IMR-90 (cell line): Measurements from ENCODE around the gene CHN1. TPM values are rescaled to one million over a fixed set of nuclear protein-coding genes. Genes with fewer than 3 reads are reported as not detected.

Source experiments
- ATAC-seq: fragments of 200-7000 bp; cut with Tn5 transposase; 2 replicates; pipeline ENCODE4 v1.9.1; 2020; ENCODE audit warnings: low read depth, mild to moderate bottlenecking, moderate library complexity
- BruUV-seq: library from RNA; stranded (reverse); fragments of 400-500 nt; replicated peaks from 2 replicates; lab custom pipeline; 2021; lab: Mats Ljungman, UMichigan
- CTCF ChIA-PET: fragments of 300-600 bp; formaldehyde crosslinking; extraction: SDS; loops from one replicate; lab custom pipeline; 2021; ENCODE audit warnings: antibody characterized with exemption; lab: Yijun Ruan, JAX
- POLR2A ChIA-PET: fragments of 300-600 bp; sonication (Branson Sonifier 250); formaldehyde crosslinking; loops from one replicate; lab custom pipeline; 2022; ENCODE audit warnings: antibody characterized with exemption; ENCODE audit not compliant: unreplicated experiment; lab: Charles Lee
- DNase-seq: peaks from one replicate; pipeline ENCODE4 v3.0.0; 2013
- H2AFZ ChIP-seq: replicated peaks from 2 replicates; pipeline ENCODE3; 2013; ENCODE audit warnings: low read length, mild to moderate bottlenecking; ENCODE audit not compliant: poor library complexity
- H2AK5ac ChIP-seq: 2 replicates; pipeline ENCODE4 v1.6.1; 2013; ENCODE audit warnings: low read depth, low read length, inconsistent platforms
- H2AK9ac ChIP-seq: replicated peaks from 2 replicates; pipeline ENCODE3; 2013; ENCODE audit warnings: mild to moderate bottlenecking, low read depth, low read length, moderate library complexity; ENCODE audit not compliant: poor library complexity
- H2BK120ac ChIP-seq: 2 replicates; pipeline ENCODE4 v1.6.1; 2013; ENCODE audit warnings: low read depth, low read length, inconsistent platforms
- H2BK15ac ChIP-seq: 3 replicates; pipeline ENCODE4 v1.6.1; 2013; ENCODE audit warnings: low read depth, low read length, inconsistent platforms
- H2BK20ac ChIP-seq: 2 replicates; pipeline ENCODE4 v1.6.1; 2013; ENCODE audit warnings: low read depth, mild to moderate bottlenecking, inconsistent platforms, low read length, moderate library complexity
- H2BK5ac ChIP-seq: 2 replicates; pipeline ENCODE4 v1.6.1; 2013; ENCODE audit warnings: mild to moderate bottlenecking, low read depth, low read length, inconsistent platforms; ENCODE audit not compliant: poor library complexity, severe bottlenecking
- H3K14ac ChIP-seq: replicated peaks from 2 replicates; pipeline ENCODE4 v1.6.1; 2013; ENCODE audit warnings: low read depth, low read length, inconsistent platforms
- H3K18ac ChIP-seq: 2 replicates; pipeline ENCODE4 v1.6.1; 2013; ENCODE audit warnings: low read depth, low read length, control low read depth
- H3K23ac ChIP-seq: 2 replicates; pipeline ENCODE4 v1.6.1; 2013; ENCODE audit warnings: low read depth, low read length, inconsistent platforms
- H3K27ac ChIP-seq: 2 replicates; pipeline ENCODE4 v1.5.1; 2013; ENCODE audit warnings: mild to moderate bottlenecking, control low read depth, low read length; ENCODE audit not compliant: insufficient read depth
- H3K27me3 ChIP-seq: 2 replicates; pipeline ENCODE4 v1.6.1; 2013; ENCODE audit warnings: low read length; ENCODE audit not compliant: control insufficient read depth, insufficient read depth
- H3K36me3 ChIP-seq: 2 replicates; pipeline ENCODE4 v1.6.1; 2013; ENCODE audit warnings: low read length, mixed read lengths; ENCODE audit not compliant: control insufficient read depth, insufficient read depth
- H3K4ac ChIP-seq: 2 replicates; pipeline ENCODE4 v1.6.1; 2013; ENCODE audit warnings: low read depth, low read length, inconsistent platforms
- H3K4me1 ChIP-seq: 2 replicates; pipeline ENCODE4 v1.6.1; 2013; ENCODE audit warnings: low read length, mixed read lengths; ENCODE audit not compliant: control insufficient read depth, insufficient read depth
- H3K4me2 ChIP-seq: 2 replicates; pipeline ENCODE4 v1.6.1; 2013; ENCODE audit warnings: low read depth, mild to moderate bottlenecking, control low read depth, low read length, moderate library complexity
- H3K4me3 ChIP-seq: 2 replicates; pipeline ENCODE4 v1.5.1; 2013; ENCODE audit warnings: low read depth, mild to moderate bottlenecking, control low read depth, low read length, moderate library complexity; ENCODE audit not compliant: insufficient read depth
- H3K56ac ChIP-seq: 2 replicates; pipeline ENCODE4 v1.6.1; 2013; ENCODE audit warnings: low read length, inconsistent platforms; ENCODE audit not compliant: insufficient read depth; ENCODE audit errors: extremely low read depth
- H3K79me1 ChIP-seq, 2 experiments: 2 replicates each; pipeline ENCODE4 v1.6.1; 2013; ENCODE audit warnings: low read length in 2 of 2, inconsistent platforms in 1 of 2, low read depth in 1 of 2
- H3K9ac ChIP-seq: 2 replicates; pipeline ENCODE4 v1.6.1; 2013; ENCODE audit warnings: low read depth, low read length, control low read depth
- H3K9me1 ChIP-seq: 2 replicates; pipeline ENCODE4 v1.6.1; 2013; ENCODE audit warnings: low read length, inconsistent platforms; ENCODE audit not compliant: insufficient read depth
- H3K9me3 ChIP-seq: 2 replicates; pipeline ENCODE4 v1.6.1; 2013; ENCODE audit warnings: low read length; ENCODE audit not compliant: control insufficient read depth, insufficient read depth
- H4K20me1 ChIP-seq: 2 replicates; pipeline ENCODE4 v1.6.1; 2013; ENCODE audit warnings: low read length, inconsistent platforms; ENCODE audit not compliant: insufficient read depth
- H4K5ac ChIP-seq: 2 replicates; pipeline ENCODE4 v1.6.1; 2013; ENCODE audit warnings: mild to moderate bottlenecking, low read depth, low read length, control low read depth
- H4K8ac ChIP-seq, 2 experiments: 2 replicates each; pipeline ENCODE4 v1.6.1; 2013; ENCODE audit warnings: low read depth in 2 of 2, low read length in 2 of 2, control low read depth in 1 of 2, inconsistent platforms in 1 of 2
- H4K91ac ChIP-seq: 2 replicates; pipeline ENCODE4 v1.6.1; 2013; ENCODE audit warnings: low read depth, low read length, inconsistent platforms; ENCODE audit not compliant: insufficient read depth
- BHLHE40 ChIP-seq: fragments of 150-350 bp; IDR thresholded peaks from 2 replicates; pipeline ENCODE4 v1.6.1; 2016; ENCODE audit warnings: mild to moderate bottlenecking, low read depth, low read length
- CEBPB ChIP-seq: IDR thresholded peaks from 2 replicates; pipeline ENCODE4 v1.6.1; 2012; ENCODE audit warnings: low read depth, low read length, improper control_type of control experiment
- CHD1 ChIP-seq: IDR thresholded peaks from 2 replicates; pipeline ENCODE4 v1.6.1; 2012; ENCODE audit warnings: low read depth, low read length, improper control_type of control experiment
- FOS ChIP-seq: fragments of 150-350 bp; IDR thresholded peaks from 2 replicates; pipeline ENCODE4 v1.6.1; 2016; ENCODE audit warnings: low read depth, low read length
- MAZ ChIP-seq: IDR thresholded peaks from 2 replicates; pipeline ENCODE4 v1.6.1; 2012; ENCODE audit warnings: low read depth, mild to moderate bottlenecking, low read length, improper control_type of control experiment, moderate library complexity, borderline replicate concordance
- MXI1 ChIP-seq: IDR thresholded peaks from 2 replicates; pipeline ENCODE4 v1.6.1; 2012; ENCODE audit warnings: low read depth, mild to moderate bottlenecking, low read length, moderate library complexity, borderline replicate concordance
- NFE2L2 ChIP-seq: fragments of 150-350 bp; IDR thresholded peaks from 2 replicates; pipeline ENCODE4 v1.6.1; 2016; ENCODE audit warnings: low read depth, mild to moderate bottlenecking, low read length
- POLR2A ChIP-seq: IDR thresholded peaks from 2 replicates; pipeline ENCODE4 v1.6.1; 2012; ENCODE audit warnings: mild to moderate bottlenecking, low read depth, low read length
- RAD21 ChIP-seq: IDR thresholded peaks from 2 replicates; pipeline ENCODE4 v1.6.1; 2012; ENCODE audit warnings: low read length, improper control_type of control experiment
- RCOR1 ChIP-seq: IDR thresholded peaks from 2 replicates; pipeline ENCODE4 v1.6.1; 2012; ENCODE audit warnings: mild to moderate bottlenecking, low read length, improper control_type of control experiment; ENCODE audit not compliant: insufficient replicate concordance
- RFX5 ChIP-seq: IDR thresholded peaks from 2 replicates; pipeline ENCODE4 v1.8.0; 2012; ENCODE audit warnings: low read depth, mild to moderate bottlenecking, low read length, moderate library complexity
- SMC3 ChIP-seq: fragments of 150-350 bp; IDR thresholded peaks from 2 replicates; pipeline ENCODE4 v1.6.1; 2016; ENCODE audit warnings: low read depth, mild to moderate bottlenecking, antibody characterized with exemption, low read length, moderate library complexity
- WGBS, 2 experiments: methylation state at CpG; one replicate each; pipeline versions ENCODE4 v1.1.5 to v1.1.7; 2013; ENCODE audit warnings: missing lambda C conversion rate in 2 of 2; ENCODE audit not compliant: insufficient read length in 1 of 2; ENCODE audit errors: extremely low coverage in 2 of 2; 5-methylcytosine and 5-hydroxymethylcytosine counted together
- dilution Hi-C: fragments of 300-500 bp; cut with HindIII; formaldehyde crosslinking; loops from one replicate; pipeline ENCODE4 v1.14.3; 2018; ENCODE audit warnings: low sequenced_read_pairs; ENCODE audit not compliant: unreplicated experiment
- in situ Hi-C: fragments of 300-500 bp; cut with MboI; formaldehyde crosslinking; loops from 3 replicates; pipeline ENCODE4 v1.14.3; 2019; ENCODE audit warnings: low sequenced_read_pairs, inconsistent platforms, mixed read lengths
- intact Hi-C: fragments of 100-400 bp; cut with micrococcal nuclease; formaldehyde crosslinking; loops from 2 replicates; pipeline ENCODE4 v1.10.0; 2022
- polyA plus RNA-seq, 3 experiments: library from polyadenylated mRNA; depleted of rRNA; stranded (reverse); fragments of >200 nt; gene quantifications; 2 replicates each; pipeline ENCODE4 v1.2.3, GENCODE V29; 2012; ENCODE audit warnings: low replicate concordance in 1 of 3
- total RNA-seq: library from RNA; depleted of rRNA; stranded (reverse); fragments of >200 nt; gene quantifications from 2 replicates; pipeline ENCODE4 v1.2.3, GENCODE V29; 2012
- TF ChIP-seq, protein P1 (sequence below): conservative IDR thresholded peaks from 2 replicates; pipeline ENCODE4 v1.5.1; 2012; ENCODE audit warnings: mild to moderate bottlenecking, low read depth, low read length, improper control_type of control experiment
- TF ChIP-seq, protein P2 (sequence below): fragments of 150-350 bp; IDR thresholded peaks from 2 replicates; pipeline ENCODE4 v1.6.1; 2016; ENCODE audit warnings: low read depth, mild to moderate bottlenecking, low read length, moderate library complexity, borderline replicate concordance

The CHN1 gene
- total and polyA plus RNA-seq, 2 of the 4 experiments (the other 2 are of a cell fraction), result 58.4 to 66.9 TPM

DNA sequence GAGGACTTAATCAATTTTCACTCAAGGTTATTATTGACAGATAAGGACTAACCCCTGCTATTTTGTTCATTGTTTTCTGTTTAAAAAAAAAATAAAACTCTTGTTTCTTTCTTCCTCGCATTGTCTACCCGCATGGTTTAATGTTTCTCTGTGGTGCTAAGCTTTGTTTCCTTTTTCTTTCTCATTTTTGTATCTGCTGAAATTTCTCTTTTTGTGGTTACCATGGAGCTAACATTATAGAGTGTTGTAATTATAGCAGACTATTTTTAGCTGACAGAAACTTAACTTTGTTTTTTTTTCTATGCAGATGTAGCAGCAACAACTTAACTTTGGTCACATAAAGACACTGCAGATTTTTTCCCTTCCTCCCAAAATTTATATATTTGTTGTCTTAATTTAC, 43.1 kb upstream of the CHN1 start:
- ChIA-PET CTCF (interaction anchor here (1.3 kb wide), 1 partner anchor 277 kb away, joined by 3 read pairs; no protein-coding TSS in a partner anchor), POLR2A (interaction anchor here (0.6 kb wide), 1 partner anchor 1710 kb away, joined by 3 read pairs; no protein-coding TSS in a partner anchor)
- BruUV-seq, result no TSS peak
- Histone ChIP-seq H2BK5ac (no peak overlapping the region), H2BK20ac (no peak overlapping the region), H3K14ac (no peak overlapping the region), H3K4ac (no peak overlapping the region), H3K9ac (no peak overlapping the region), H3K27me3 (no peaks in the 10 kb centered on the region), H4K5ac (no peak overlapping the region), H4K8ac (no peak overlapping the region), H3K9me1 (no peaks in the 10 kb centered on the region), H2AK5ac (no peak overlapping the region), H2AK9ac (no peak overlapping the region), H3K36me3 (no peaks in the 10 kb centered on the region), H3K4me2 (no peak overlapping the region), H4K20me1 (no peaks in the 10 kb centered on the region), H4K91ac (no peak overlapping the region), H3K79me1 (no peaks in the 10 kb centered on the region), H3K4me3 (no peak overlapping the region), H2AFZ (no peak overlapping the region), H3K56ac (no peak overlapping the region), H3K27ac (no peak overlapping the region), H3K4me1 (no peaks in the 10 kb centered on the region), H3K23ac (no peak overlapping the region), H3K18ac (no peak overlapping the region), H2BK120ac (no peak overlapping the region), H3K9me3 (no peaks in the 10 kb centered on the region), H2BK15ac (no peak overlapping the region)
- in situ Hi-C loops, result loop anchor here (25.0 kb wide), 2 partner anchors 214 to 1039 kb away; partner anchors contain the start of genes EVX2, HOXD12 and HOXD13
- DNase-seq, result no peak
- intact Hi-C loops, result no loop called here
- ATAC-seq, result no peak
- dilution Hi-C loops, result no loop called here
- TF ChIP-seq FOS (no peak), RCOR1 (no peak), NFE2L2 (no peak), SMC3 (no peak), MAZ (no peak), CEBPB (no peak), RFX5 (no peak), RAD21 (no peak), POLR2A (no peak), MXI1 (no peak), CHD1 (no peak), BHLHE40 (no peak)
- TF ChIP-seq, protein P1, sequence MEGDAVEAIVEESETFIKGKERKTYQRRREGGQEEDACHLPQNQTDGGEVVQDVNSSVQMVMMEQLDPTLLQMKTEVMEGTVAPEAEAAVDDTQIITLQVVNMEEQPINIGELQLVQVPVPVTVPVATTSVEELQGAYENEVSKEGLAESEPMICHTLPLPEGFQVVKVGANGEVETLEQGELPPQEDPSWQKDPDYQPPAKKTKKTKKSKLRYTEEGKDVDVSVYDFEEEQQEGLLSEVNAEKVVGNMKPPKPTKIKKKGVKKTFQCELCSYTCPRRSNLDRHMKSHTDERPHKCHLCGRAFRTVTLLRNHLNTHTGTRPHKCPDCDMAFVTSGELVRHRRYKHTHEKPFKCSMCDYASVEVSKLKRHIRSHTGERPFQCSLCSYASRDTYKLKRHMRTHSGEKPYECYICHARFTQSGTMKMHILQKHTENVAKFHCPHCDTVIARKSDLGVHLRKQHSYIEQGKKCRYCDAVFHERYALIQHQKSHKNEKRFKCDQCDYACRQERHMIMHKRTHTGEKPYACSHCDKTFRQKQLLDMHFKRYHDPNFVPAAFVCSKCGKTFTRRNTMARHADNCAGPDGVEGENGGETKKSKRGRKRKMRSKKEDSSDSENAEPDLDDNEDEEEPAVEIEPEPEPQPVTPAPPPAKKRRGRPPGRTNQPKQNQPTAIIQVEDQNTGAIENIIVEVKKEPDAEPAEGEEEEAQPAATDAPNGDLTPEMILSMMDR, result no peak
- TF ChIP-seq, protein P2, sequence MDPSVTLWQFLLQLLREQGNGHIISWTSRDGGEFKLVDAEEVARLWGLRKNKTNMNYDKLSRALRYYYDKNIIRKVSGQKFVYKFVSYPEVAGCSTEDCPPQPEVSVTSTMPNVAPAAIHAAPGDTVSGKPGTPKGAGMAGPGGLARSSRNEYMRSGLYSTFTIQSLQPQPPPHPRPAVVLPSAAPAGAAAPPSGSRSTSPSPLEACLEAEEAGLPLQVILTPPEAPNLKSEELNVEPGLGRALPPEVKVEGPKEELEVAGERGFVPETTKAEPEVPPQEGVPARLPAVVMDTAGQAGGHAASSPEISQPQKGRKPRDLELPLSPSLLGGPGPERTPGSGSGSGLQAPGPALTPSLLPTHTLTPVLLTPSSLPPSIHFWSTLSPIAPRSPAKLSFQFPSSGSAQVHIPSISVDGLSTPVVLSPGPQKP, result no peak
- WGBS, 2 experiments, result no CpG with 5 or more reads among the region's 2 CpGs
